Anterior cingulate cortex (tissue), 58 donors: ENCODE measurements around the gene BOLA1.
"Not testable (repeated sequence)": the region's sequence is repeated elsewhere in the genome, so short reads cannot be mapped to it uniquely, and the experiment has no call there.

Source experiments
- DNase-seq, 58 donors: peaks; one replicate each; lab custom pipeline; 2025; lab: John Stamatoyannopoulos, UW

The BOLA1 gene

GRCh38 chr1:149899460-149900284 lies at the start of gene BOLA1:
Gene BOLA1, plus strand, starts transcription at chr1:149899568. Its CDS starts 492 bp downstream, at chr1:149900060.
- peak; percentile 66 to 96 (median 90) for DNase-seq

GRCh38 chr1:149849947-149850360 lies 49.4 kb upstream of the BOLA1 start:
- peak in 1 of 58 donors; percentile 0 for DNase-seq

- not testable (repeated sequence) for DNase-seq
Observed at GRCh38 chr1:149850732-149851345, 48.5 kb upstream of the BOLA1 start.

- DNase-seq, result not testable (repeated sequence)
Observed at GRCh38 chr1:149851585-149852213, 47.7 kb upstream of the BOLA1 start.

GRCh38 chr1:149852263-149852662 lies 47.1 kb upstream of the BOLA1 start:
- DNase-seq, result not testable (repeated sequence)

- DNase-seq, result not testable (repeated sequence)
Observed at GRCh38 chr1:149860271-149860670, 39.1 kb upstream of the BOLA1 start.

- DNase-seq, result not testable (repeated sequence)
Observed at GRCh38 chr1:149860684-149861496, 38.5 kb upstream of the BOLA1 start.

- DNase-seq, result not testable (repeated sequence)
Observed at GRCh38 chr1:149861497-149862054, 37.8 kb upstream of the BOLA1 start.

GRCh38 chr1:149866887-149867286 lies 32.5 kb upstream of the BOLA1 start:
- not testable (repeated sequence) for DNase-seq

GRCh38 chr1:149873060-149873459 lies 26.3 kb upstream of the BOLA1 start:
- not testable (repeated sequence) for DNase-seq

GRCh38 chr1:149877211-149877946 lies 22.0 kb upstream of the BOLA1 start:
- no peak for DNase-seq

- no peak for DNase-seq
Observed at GRCh38 chr1:149879556-149879955, 19.8 kb upstream of the BOLA1 start.

- no peak for DNase-seq
Observed at GRCh38 chr1:149881876-149882275, 17.5 kb upstream of the BOLA1 start.

GRCh38 chr1:149883598-149884247 lies 15.6 kb upstream of the BOLA1 start:
- DNase-seq, result no peak

GRCh38 chr1:149884433-149885338 lies 14.7 kb upstream of the BOLA1 start:
- DNase-seq, result peak in 2 of 58 donors; percentile 5 to 25

GRCh38 chr1:149885339-149886120 lies 13.8 kb upstream of the BOLA1 start:
- peak; percentile 20 to 85 (median 74) for DNase-seq

- peak in 7 of 58 donors; percentile 17 to 62 (median 40) for DNase-seq
Observed at GRCh38 chr1:149886121-149886395, 13.3 kb upstream of the BOLA1 start.
